Lower leg skin (tissue), 4 donors: ENCODE data around the gene NTSR2. TPM values are rescaled to one million over a fixed set of nuclear protein-coding genes. Genes with fewer than 3 reads are reported as not detected.

Experiments used
- DNase-seq, 2 donors: peaks; one replicate each; pipeline ENCODE4 v3.0.0-alpha.2; 2019; ENCODE audit warnings: low spot score in 2 of 2
- H3K4me3 ChIP-seq: fragments of 200-600 bp; sonication (generic); 2 replicates; pipeline ENCODE4 v1.5.1; 2017; ENCODE audit warnings: mild to moderate bottlenecking, low read depth; ENCODE audit not compliant: poor library complexity, severe bottlenecking
- POLR2A ChIP-seq, 2 donors: fragments of 450-650 bp; IDR thresholded peaks; one replicate each; pipeline ENCODE4 v1.6.1; 2016 to 2017; ENCODE audit warnings: antibody characterized with exemption in 2 of 2, mild to moderate bottlenecking in 1 of 2, moderate library complexity in 1 of 2
- WGBS, 2 donors: methylation state at CpG; one replicate each; pipeline ENCODE4 v1.1.5; 2018; 5-methylcytosine and 5-hydroxymethylcytosine counted together
- intact Hi-C: fragments of 100-400 bp; cut with DNase I; formaldehyde crosslinking; loops from one replicate; pipeline ENCODE4 v1.15.0; 2023; ENCODE audit warnings: low total_unique reads
- total RNA-seq, 4 donors: library from RNA; depleted of rRNA; stranded (reverse); fragments of >200 nt; gene quantifications; one replicate each; pipeline ENCODE4 v1.1.0, GENCODE V29; 2016
- TF ChIP-seq, protein P1 (sequence below), 3 donors: fragments of 450-650 bp; IDR thresholded peaks; one replicate each; pipeline ENCODE4 v1.5.1; 2016; ENCODE audit warnings: antibody characterized with exemption in 3 of 3, mild to moderate bottlenecking in 3 of 3, moderate library complexity in 2 of 3

The NTSR2 gene
- total RNA-seq, 4 donors from 2014 or later, result not detected

DNA sequence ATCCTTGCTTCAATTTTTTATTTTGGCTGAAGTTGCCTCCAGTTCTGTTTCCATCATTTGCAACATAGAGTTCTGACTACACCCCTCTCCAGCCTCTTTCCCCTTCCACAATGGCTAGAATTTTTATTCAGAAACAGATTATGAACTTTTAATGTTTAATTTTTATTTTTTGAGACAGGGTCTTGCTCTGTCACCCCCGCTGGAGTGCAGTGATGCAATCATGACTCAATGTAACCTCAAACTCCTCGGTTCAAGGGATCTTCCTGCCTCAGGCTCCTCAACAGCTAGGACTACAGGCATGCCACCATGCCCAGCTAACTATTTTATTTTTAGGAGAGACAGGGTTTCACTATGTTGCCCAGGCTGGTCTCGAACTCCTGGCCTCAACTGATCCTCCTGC is 2.8 kb downstream of the NTSR2 start:
- no peak overlapping the region for H3K4me3 ChIP-seq
- intact Hi-C loops, result no loop called here
- no peak for DNase-seq
- no peak for TF ChIP-seq POLR2A (IDR thresholded peaks at IDR 0.05)
- TF ChIP-seq, protein P1, sequence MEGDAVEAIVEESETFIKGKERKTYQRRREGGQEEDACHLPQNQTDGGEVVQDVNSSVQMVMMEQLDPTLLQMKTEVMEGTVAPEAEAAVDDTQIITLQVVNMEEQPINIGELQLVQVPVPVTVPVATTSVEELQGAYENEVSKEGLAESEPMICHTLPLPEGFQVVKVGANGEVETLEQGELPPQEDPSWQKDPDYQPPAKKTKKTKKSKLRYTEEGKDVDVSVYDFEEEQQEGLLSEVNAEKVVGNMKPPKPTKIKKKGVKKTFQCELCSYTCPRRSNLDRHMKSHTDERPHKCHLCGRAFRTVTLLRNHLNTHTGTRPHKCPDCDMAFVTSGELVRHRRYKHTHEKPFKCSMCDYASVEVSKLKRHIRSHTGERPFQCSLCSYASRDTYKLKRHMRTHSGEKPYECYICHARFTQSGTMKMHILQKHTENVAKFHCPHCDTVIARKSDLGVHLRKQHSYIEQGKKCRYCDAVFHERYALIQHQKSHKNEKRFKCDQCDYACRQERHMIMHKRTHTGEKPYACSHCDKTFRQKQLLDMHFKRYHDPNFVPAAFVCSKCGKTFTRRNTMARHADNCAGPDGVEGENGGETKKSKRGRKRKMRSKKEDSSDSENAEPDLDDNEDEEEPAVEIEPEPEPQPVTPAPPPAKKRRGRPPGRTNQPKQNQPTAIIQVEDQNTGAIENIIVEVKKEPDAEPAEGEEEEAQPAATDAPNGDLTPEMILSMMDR (IDR thresholded peaks at IDR 0.05), result no peak
- WGBS, 2 donors, result 73 to 74% methylated on average over 3 of the region's 3 CpGs

DNA sequence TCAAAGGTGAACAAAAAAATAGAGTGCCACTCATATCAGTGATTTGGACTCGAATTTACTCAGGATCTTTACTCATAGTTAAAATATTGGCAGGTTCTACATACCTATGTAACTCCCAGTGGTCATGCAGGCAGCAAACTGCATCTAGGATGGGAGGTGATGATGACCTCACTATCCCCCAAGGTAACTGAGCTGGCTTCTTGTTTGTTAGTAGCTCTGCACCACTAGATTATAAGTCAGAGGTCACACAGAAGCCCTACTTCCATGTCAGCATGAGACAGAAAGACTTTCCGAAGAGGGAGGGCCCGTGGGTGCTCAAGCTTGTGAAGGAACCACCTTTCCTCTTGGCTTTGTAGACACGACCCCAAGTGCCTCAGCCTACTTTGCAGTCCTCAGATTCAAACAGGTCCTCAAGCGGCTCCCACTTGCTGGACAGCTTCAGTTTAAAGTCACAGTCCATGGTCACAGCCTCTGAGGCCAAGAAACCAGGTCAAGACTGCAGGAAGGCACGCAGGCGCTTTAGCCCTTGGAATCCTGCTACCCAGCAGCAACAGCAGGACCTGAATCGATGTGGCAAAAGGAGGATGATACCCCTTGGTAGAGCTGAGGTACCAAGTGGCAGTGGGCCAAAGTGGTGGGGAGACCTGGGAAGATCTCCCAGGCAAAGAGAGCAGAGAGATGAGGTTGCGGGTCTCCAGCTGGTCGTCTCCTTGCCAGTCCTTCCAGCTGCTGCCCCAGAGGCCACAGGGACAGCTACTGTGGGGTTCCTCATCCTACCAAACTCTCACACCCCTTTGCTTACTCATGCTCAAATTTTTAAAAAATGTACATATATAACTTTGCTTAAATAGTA is 4.3 kb downstream of the NTSR2 start:
- DNase-seq, result peak in 1 of 2 donors; percentile 78
- intact Hi-C loops, result no loop called here
- WGBS, 2 donors, result 72 to 75% methylated on average over 10 of the region's 10 CpGs
- TF ChIP-seq, protein P1 (IDR thresholded peaks at IDR 0.05), result no peak
- TF ChIP-seq POLR2A (IDR thresholded peaks at IDR 0.05), result no peak
- no peak overlapping the region for H3K4me3 ChIP-seq

DNA sequence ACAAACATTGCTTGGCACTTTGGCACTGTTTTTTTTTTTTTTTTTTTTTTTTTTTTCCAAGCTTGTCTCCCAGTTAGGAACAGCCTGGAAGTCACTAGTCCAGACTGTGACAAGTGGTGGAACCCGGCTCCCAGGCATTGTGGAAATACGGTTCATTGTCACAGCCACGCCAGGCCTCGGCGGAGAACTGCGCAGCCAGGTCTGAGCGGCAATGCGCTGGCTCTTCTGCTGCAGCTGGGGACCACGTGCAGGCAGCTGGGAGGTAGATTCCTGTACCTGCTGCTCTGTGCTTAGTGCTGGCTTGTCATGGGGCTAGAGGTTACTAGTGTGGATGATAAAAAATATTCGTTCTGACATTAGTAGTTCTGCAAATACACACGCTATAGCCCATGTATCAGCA is 5.0 kb downstream of the NTSR2 start:
- DNase-seq, result no peak
- WGBS, 2 donors, result 79 to 87% methylated on average over 11 of the region's 11 CpGs
- TF ChIP-seq POLR2A (IDR thresholded peaks at IDR 0.05), result no peak
- TF ChIP-seq, protein P1 (IDR thresholded peaks at IDR 0.05), result no peak
- no peak overlapping the region for H3K4me3 ChIP-seq
- intact Hi-C loops, result no loop called here

DNA sequence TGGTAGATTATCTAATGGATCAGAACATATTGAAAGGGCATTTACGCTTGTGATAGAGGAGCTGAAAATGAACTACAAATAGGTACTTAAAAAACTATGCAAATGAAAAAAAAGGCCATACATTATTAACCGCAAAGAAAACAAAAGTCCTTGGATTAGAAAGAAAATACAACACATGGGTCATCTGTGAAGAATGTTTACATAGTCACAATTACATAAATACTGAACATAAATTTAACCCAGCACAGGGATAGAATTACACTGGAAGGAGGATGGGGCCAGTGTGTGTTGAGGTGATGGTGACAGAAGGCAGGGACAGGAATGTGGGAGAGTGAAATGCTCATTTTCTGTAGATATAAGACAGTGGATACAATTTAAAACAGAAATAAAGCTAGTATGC is 6.6 kb downstream of the NTSR2 start:
- H3K4me3 ChIP-seq, result no peak overlapping the region
- DNase-seq, result no peak
- intact Hi-C loops, result no loop called here
- no peak for TF ChIP-seq POLR2A (IDR thresholded peaks at IDR 0.05)
- TF ChIP-seq, protein P1 (IDR thresholded peaks at IDR 0.05), result no peak
- WGBS, 2 donors, result 88 to 93% methylated on average over 2 of the region's 2 CpGs

GRCh38 chr2:11662882-11663281 is 7.1 kb downstream of the NTSR2 start:
- no peak overlapping the region for H3K4me3 ChIP-seq
- TF ChIP-seq POLR2A (IDR thresholded peaks at IDR 0.05), result no peak
- TF ChIP-seq, protein P1 (IDR thresholded peaks at IDR 0.05), result no peak
- no peak for DNase-seq
- intact Hi-C loops, result no loop called here
